ENCODE results near the gene CFAP58. TPM values are rescaled to one million over a fixed set of nuclear protein-coding genes. Genes with fewer than 3 reads are reported as not detected.
"Not testable (repeated sequence)": the region's sequence is repeated elsewhere in the genome, so short reads cannot be mapped to it uniquely, and the experiment has no call there.

The CFAP58 gene
- total RNA-seq, 1 donor from 2014 or later: 0.85 TPM

DNA sequence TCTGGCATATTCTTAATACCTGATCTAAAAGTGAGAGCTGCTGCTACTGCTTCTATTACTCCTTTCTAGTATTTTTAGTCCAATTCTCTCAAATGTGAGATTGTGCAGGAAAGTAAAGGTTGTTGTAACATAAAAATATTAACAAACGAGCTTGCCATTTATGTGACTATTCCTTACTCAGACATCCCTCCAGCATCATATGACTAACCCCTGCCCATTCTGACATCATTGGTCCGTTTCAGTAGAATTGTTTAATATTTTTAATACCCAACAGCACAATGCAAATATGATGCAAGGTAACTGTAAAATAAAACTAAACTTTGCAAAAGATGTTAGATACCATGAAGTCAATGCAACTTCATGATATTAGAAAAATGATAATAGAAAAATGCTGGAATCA is 83.6 kb downstream of the CFAP58 start:
- DNase-seq: no peak

DNA sequence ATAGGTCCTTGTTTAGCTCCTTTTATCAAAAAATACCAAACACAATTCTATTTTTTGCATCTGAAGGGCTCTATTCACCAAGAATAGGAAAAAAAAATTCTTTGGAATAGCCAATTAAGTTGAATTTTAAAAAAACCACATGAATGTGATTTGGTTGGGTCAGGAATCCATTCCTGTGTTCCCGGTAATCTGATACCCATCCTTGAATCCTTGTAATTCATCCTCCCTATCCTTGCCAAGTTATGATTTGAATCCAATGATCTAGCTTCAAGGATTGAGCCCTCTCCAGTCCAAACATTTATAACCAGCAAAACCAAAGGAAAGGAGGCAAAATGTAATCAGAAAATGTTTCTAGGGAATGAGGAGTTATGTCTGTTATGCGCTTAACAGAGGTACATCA is 86.6 kb downstream of the CFAP58 start:
- DNase-seq: no peak

DNA sequence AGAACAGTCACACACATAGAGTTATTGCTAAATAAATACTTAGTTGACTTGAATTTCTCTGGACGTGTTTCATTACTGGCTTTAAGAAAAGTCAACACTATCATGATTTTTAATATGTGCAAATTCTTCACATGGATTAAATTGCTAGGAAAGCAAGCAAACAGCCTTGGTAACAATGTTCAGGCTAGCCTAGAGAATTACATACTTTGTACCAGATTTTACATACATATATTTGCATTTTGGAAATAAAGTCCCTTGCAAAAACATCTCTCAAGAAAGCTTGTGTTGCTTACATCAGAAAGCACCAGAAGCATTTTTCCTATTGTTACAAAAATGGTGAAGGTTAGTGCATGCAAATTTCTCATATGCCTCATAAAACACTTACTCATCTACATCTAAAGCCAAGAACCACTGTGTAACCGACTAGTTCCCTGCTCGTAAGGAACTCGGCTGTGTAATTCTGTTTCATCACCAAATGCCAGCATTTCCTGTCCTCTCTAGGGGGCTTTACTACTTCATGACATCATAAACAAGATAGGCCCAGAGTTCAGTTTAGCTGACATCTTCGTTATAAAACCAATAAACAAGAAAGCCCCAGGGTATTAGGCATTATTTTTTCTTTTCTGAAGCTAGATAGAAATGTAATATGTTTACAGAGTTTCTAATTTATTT is 87.8 kb downstream of the CFAP58 start:
- no peak for DNase-seq

DNA sequence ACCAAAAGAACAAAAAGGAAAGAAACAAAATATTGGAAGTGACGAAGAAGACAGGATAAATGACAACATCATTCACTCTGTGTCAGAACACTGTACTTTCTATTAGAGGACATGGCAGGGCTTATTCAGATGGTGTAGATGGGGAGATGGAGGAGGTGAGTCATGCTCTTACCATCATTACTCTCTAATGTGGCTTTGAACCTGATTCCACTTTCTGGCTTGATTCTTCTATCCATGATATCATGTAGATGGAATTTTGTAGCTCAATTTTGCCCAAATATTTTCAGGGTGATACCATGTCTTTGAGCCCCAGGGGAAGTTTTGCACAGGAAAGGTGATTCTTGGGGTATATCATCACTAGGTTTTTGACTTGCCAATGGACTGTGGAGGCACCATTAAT is 91.7 kb downstream of the CFAP58 start:
- no peak for DNase-seq

- no peak for DNase-seq
Observed at GRCh38 chr10:104446151-104446550, 92.5 kb downstream of the CFAP58 start.

GRCh38 chr10:104447331-104447730 is 93.7 kb downstream of the CFAP58 start:
- no peak for DNase-seq

DNA sequence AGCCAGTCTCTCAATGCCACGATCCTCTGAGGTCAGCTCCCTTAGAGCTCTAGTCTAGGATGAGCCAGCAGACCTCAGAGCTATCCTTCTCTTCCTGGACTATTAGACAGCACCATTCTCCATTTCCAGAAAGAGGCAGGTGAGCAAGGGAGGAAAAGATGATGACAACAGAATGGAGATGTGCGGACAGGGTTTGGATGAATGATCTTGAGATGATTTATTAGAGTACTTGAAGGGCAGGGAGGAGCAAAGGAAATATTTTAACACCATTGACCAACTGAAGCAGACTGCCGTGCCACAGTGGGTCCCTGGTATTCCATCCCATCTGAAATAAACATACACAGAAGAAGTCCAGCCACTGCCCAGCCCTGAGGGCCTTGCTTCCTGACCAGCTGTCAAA is 94.3 kb downstream of the CFAP58 start:
- no peak for DNase-seq

GRCh38 chr10:104449391-104449790 is 95.8 kb downstream of the CFAP58 start:
- no peak for DNase-seq

- no peak for DNase-seq
Observed at GRCh38 chr10:104450490-104450889, 96.9 kb downstream of the CFAP58 start.

DNA sequence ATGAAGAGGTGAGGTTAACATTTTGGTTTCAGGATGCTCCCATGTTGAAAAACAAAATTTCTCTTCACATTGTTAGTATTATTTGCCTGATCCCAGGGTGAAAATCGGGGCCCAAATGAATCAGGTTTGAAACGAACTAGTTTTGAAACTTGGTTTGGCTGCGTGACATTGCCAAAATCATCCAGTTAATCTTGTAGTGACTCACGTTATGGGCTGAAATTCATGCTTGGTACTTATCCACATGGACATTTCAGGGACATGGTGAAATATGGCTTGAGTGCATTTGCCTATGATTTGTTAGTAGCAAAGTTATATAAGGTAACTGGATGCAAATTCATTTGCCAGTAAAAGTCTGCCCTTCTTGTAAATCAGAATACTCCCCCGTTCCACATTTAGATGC is 97.3 kb downstream of the CFAP58 start:
- no peak for DNase-seq

DNA sequence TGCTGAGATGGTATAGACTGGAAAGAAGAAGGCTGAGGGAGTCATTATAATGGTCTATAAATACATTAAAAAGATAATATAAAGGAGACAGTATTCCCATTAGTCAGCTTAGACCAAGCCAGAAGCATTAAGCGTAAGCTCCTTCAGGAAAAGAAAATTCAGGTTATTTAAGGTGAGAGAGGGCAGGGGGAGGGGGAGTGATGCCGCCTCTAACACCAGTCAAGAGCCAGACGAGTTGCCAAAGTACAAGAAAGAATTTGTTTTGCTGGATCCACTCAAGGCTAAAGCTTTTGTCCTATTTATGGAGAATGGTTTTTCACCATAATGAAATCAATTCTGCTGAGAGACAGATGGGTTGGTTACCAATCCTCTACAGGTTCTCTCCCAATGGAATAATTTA is 99.3 kb downstream of the CFAP58 start:
- DNase-seq: no peak

DNA sequence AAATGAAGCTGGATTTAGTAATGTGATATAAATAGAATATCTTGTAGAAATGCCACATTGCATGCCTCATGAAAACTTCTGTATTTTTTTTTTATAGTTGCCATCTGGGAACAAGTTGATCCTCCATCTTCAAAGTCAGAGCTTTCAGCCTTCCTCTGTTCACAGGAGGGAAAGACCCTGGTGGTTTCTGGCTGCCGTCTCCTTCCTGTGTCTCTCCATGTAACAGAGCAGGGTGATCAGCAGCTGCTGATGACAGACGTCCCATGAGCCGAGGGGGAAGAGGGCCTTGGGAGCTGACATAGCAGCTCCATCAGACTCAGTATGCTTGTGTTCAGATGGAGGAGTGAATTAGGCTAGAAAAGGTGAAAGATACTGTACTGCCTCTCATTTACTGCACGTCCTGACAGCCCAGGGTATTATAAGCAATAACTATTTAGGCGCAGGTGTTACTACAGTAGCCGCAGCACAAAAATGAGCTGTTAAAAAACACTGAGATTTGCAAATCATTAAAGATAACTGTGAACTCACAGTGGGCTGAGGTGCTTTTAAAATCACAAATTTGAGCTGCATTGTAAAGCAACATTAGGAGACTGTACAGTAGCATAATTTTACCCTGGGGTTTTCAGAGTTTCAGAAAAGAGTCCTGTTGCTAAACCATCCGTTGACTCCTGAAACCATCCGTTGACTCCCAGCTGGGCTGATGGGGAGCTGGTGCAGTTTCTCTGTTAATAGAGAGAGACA is 103.3 kb downstream of the CFAP58 start:
- no peak for DNase-seq

GRCh38 chr10:104457543-104457828 is 103.9 kb downstream of the CFAP58 start:
- no peak for DNase-seq

GRCh38 chr10:104465575-104465974 is 111.9 kb downstream of the CFAP58 start:
- DNase-seq: not testable (repeated sequence)

DNA sequence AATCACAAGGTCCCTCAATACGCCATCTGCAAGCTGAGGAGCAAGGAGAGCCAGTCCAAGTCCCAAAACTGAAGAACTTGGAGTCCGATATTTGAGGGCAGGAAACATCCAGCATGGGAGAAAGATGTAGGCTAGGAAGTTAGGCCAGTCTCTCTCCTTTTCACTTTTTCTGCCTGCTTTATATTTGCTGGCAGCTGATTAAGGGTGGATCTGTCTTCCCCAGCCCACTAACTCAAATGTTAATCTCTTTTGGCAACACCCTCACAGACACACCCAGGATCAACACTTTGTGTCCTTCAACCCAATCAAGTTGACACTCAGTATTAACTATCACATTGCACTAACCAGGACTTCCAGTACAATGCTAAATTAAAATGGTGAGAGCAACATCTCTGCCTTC is 115.2 kb downstream of the CFAP58 start:
- not testable (repeated sequence) for DNase-seq

DNA sequence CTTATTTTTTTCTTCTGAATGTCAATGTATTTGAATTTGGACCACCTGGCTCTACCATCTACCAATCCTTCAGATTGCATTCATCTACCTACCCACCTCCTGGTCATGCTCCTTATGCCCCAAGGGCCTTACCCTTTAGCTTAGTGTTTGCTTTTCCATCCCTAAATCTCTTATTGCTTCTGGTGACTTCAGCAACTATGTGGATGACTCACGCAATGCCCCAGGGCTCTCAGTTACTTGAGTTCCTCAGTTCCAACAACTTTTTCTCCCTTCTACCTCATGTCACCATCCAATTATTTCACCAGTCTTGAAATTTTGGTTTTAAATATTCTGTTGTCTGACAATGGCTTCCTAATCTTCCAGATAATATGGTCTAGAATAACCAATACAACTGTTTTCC is 118.9 kb downstream of the CFAP58 start:
- DNase-seq: no peak

DNA sequence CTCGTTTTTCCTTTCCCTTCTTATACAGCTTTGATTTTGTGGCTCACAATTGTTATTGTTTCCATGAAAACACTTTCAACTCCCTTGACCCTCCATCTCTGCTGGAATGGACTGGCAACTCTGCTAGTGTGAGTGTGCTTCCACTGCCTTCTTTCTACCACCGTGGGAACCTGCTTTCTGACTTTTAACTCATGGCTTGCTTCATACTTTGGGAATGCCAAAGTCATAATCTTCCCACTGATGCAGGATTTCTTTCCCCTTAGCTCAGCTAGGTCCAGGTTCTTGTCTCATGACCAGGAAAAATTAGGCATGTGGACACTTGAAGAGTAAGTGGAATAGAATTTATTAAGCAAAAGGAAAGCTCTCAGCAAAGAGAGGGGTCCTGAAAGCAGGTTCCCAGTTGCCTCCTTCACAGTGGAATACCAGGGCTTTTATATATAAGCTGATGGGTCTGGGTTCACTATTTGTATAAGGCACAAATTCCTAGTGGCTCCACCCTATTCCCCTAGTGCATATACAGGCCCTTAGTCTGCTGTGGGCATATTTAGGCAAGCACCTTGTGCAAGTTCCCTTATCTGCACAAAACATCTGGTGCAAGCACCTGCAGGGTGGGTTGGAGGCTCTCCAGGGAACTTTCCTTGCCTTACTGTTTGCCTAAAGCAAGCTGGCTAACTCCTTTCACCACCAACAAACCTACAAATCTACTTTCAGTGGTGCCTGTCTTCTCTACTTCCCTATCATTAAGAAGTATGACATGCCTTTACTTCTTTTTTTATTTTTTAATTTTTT is 119.5 kb downstream of the CFAP58 start:
- no peak for DNase-seq

DNA sequence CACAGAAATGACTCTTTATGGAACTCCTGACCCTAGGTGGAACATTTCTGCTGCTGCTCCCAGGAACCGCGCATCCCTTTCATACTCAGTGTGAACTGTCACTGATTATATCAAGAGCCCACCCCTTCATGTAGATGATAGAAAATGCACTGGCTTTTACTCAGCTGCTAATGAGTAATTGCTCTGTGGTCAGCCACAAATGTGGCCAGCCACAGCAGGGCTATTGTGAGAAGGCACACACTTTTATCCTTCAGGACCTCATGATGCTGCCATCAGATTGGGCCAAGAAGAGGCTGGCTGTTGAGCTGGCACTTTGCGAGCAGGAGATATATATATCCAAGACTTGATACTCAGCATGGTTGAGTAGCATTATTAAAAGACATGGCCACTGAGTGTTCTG is 124.7 kb downstream of the CFAP58 start:
- DNase-seq: no peak

- DNase-seq: no peak
Observed at GRCh38 chr10:104479906-104480593, 126.4 kb downstream of the CFAP58 start.

- no peak for DNase-seq
Observed at GRCh38 chr10:104480797-104481196, 127.2 kb downstream of the CFAP58 start.

DNA sequence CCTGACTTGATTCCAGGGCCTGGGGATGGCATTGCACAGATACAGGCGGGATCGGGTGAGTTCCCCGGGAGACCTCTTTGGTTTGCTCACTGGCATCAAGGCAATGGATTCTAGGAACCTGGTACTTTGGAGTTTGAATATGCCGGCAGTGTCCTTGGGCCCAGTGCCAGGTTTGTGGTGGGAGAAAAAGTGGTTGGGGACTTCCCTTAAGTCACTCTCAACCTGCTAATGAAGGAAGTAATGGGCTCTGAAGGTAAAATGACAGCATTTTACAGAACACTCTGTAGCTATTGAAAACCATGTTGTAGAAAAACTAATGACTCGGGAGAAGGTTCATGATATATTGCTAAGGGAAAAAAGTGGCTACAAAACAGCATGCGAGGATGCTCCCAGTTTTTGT is 129.9 kb downstream of the CFAP58 start:
- no peak for DNase-seq

- no peak for DNase-seq
Observed at GRCh38 chr10:104485632-104486031, 132.0 kb downstream of the CFAP58 start.

- DNase-seq: no peak
Observed at GRCh38 chr10:104486803-104487202, 133.2 kb downstream of the CFAP58 start.
